NCI-H82 (cell line): Measurements from ENCODE around the gene CD164L2.
A peak's percentile ranks its signal among the peaks of the same experiment; 100 is the strongest.
"Not testable (repeated sequence)": the region's sequence is repeated elsewhere in the genome, so short reads cannot be mapped to it uniquely, and the experiment has no call there.

Source experiments
- DNase-seq: peaks from one replicate; lab custom pipeline; 2025; lab: John Stamatoyannopoulos, UW

The CD164L2 gene

DNA sequence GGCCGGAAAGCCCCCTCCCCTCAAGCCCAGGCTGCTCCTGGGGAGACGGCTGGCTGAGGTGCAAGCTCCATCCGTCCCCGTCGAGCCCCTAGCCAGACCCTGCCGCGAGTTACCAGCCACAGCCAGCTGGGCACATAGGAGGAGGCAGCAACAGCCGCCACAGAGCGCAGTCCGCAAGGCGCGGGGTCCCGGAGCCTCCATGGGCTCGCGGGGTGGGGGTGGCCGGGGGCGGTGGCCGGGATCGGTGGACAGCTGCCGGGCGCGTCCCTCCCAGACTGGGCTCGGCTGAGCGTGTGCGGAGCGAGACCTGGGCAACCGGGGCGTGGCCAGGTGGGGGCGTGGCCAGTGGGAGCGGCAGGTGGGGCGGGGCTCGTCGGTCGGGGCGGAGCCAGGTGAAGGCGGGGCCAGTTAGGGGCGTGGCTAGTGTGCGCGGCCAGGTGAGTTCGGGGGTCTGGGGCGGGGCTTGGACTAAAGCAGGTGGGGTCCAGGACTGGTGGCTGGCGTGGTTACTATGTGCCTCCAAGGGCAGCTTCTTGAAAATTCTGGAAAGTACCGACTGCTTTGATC lies at the start of gene CD164L2:
TSS of gene CD164L2 (minus strand) at position 295 of the 567 bp plus-strand sequence. CDS start at position 201, 94 bp downstream.
- DNase-seq, result peak; percentile 63

DNA sequence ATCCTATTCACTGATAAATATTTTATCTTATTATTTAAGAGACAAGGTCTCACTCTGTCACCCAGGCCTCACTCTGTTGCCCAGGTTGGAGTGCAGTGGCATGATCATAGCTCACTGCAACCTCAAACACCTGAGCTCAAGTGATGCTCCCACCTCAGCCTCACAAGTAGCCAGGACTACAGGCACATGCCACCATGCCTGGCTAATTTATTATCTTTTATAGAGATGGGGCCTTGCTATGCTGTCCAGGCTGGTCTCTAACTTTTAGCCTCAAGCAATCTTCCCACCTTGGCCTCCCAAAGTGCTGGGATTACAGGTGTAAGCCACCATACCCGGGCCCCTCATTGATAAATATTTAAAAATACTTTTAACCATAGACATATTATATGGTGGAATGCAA lies 49.6 kb upstream of the CD164L2 start:
- DNase-seq, result not testable (repeated sequence)

DNA sequence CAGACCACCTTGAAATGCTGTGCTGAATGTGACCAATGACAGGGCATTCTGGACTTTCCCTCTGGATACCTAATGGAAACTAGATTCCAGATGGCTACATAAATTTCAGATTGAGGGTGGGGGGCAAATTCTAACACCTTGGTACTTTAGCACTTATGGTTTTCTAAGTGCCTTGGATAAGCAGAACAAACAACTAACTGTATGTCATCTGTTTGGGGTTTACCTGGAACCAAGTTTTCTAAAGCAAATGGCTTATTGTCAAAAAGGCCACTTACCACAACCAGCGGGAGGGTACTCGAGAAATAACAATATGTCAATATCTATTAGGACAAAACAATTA lies 48.4 kb upstream of the CD164L2 start:
- DNase-seq, result no peak

DNA sequence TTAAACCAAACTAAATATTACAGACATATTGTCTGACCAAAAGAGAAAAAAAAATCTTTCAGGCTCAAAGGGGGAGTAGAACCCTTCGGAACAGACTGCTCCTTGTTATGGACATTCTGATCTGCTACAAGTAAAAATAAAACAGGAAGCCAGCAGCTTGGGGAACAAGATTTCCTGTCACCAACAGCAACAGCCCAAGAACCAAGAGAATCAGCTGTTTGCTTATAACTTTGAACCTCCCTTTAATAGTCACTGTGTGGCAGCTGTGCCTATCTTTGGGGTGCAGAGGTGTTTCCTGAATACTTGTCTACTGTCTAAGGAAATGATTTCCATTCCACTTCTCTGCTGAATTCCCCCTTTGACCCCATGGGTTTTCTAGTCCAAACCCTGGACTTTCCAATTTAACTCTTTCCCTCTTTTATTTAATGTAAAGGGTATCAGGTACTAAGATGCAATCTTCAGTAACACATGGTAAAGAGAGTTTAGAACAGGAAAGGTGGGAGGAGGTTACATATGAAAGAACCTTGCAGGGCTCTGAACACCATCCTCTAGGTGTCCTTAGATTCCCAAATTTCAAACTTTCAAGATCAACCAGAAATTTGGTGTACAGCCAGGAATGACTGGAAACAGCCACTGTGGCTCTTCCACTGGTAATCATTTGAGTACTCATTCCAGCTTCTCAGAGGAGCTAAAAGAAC lies 47.9 kb upstream of the CD164L2 start:
- DNase-seq, result no peak

DNA sequence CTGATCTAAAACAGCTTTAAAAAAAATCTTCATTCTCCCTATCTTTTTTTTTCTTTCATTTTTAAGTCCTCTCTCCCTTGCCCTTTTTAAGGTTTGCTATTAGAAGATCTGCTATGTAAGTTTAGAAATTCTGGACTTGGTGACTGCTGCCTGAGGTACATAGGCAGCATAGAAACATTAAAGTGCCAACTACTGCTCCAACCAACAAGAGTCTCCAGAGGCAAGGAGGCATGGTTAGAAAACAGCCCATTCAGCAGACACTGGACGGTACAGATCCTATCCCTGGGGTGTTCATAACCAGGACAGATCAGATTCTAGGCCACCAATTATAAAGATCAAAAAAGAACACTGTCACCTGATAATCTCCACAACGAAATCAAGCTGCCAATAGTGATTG lies 45.9 kb upstream of the CD164L2 start:
- no peak for DNase-seq

DNA sequence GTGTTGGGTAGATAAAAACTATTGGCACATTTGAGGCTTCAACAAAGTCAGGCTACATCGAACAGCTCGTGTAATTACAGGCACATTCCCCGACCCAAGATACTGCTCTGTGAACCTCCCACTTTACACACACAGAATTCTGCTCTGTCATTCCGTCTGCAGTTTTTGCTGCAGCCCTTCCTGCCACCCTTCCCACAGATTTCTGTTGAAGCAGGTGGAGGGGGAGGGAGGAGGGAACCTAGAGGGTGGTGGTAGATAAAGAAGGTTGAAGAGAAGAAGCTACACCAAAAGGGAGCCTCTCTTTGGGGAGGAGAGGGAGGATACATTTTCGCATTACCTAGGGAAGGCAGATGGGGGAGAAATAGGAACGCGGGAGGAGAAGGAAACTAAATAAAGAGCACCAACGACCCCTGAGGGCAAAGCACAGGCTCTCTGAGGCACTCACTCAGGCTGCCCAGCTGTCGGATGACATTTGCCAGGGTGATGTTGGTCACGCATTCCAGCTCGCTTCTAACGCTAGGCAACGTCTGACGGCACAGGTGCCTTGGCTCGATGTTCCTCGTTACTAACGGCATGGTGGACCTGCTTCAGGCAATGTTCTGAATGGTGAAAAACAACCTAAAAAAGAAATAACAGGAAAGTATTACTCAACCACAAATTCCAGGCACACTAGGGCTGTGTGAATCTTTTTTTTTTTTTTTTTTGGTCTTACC lies 45.3 kb upstream of the CD164L2 start:
- DNase-seq, result no peak

DNA sequence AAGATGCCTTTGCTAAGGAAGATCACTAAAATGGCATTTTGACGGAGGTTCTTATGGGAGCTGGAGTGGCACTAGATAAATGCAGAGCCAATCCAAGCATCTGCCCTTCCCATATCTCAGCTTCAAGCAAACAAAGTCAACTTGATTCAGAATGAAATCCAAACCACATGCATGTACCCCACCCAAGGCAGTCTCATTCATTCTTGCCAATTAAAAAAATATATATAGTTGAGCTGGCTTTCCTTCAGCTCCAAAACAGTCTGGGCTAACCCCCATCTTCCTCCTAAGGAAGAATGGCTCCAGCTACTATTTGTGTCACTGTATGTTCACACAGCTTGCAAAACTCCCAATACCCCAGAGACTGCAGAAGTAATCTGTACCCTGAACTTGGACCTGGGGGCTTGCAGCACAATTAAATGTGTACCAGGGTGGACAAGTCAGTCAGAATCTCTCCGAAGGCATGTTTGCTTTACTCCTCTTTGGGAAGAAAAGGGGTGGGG lies 44.7 kb upstream of the CD164L2 start:
- no peak for DNase-seq

DNA sequence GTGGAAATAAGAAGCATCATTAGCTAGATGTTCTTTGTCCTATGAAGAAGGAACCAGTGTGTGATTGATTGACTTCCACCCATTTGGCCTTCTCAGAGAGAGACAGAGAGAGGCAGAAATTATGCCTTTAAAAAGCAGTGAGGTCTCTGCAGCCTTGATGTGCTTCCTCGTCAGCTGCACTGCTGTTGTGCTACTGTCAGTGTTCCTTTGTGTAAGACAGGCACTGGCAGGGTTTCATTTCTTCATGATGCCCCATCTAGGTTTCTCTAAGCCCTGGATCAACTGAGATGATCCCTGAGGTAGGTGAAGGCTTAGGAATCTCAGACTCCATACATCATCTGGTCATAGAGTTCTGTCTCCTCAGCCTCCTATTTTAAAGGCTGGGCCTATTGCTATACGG lies 44.2 kb upstream of the CD164L2 start:
- peak; percentile 53 for DNase-seq

DNA sequence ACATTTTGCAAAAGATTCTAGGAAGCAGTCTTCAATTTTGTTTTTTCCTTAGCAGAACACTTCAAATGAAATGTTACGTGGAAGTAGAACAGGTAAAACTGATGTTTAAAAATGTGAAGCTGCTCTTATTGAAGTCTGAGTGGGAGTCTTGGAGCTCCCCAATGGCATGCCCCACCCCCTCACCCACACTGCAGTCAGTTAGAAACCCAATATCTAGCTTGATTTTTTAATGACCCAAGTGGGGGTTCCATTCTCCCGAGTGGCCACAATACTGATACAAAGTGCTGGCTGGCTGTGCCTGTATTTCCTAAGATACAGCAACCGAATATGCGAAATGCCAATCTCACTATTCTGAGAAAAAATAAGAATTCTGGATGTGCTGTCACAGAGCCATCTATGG lies 40.6 kb upstream of the CD164L2 start:
- no peak for DNase-seq

DNA sequence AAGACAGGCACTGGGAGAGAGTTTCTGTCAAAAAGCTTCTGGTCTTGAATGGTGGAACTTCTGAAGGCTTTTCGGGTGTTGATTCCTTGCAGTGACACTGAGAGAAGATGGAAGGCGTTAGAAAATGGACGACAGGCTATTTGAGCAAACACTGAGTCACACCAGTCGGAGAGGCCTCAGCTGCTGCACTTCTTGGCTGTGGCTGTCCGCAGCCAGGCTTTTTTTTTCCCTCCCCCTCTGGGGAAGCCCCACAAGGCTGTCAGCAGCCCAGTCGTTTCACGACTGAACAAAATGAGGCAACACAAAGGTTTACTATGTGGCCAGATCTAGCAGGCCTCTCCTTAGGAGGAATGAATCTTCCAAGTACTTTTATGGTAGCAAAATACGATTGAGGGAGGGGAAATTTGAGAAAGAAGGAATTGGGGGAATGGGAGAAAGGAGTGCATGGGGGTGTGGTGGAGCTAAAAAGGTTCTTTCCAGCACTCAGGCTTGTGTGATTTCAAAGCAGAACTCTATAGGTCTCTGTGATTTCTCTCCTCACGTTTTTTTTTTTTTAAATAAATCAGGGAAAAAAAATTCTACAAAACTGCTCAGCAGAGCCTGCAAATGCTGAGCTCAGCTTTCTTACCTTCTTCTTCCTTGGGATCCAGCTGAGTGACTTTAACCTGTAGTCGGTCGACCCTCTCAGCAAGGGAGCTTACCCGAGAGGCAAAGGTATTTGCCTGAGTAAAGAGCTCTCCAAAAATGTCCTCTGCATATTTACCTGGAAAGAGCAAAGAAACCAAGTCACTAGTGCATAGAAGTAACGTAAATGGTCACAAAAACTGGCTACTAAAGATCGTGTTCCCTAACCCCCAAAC lies 35.4 kb upstream of the CD164L2 start:
- DNase-seq, result no peak

DNA sequence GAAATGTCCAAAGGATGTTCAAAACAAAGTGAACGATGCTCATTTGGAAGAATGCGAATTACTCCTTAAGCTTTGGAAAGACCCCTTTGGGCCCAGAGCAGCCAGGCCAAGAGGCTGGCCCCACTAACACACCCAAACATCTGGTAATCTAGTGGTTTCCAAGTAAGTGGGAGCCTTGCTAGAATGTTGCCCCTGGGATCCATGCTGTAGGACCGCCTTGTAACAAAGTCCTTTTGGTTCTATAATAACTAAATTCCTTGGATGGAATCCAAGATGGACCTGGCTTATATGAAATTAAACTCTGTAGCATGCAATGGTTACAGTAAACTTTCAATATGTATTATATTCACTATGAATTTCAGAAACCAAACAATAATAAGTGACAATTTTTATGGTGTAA lies 34.6 kb upstream of the CD164L2 start:
- no peak for DNase-seq

DNA sequence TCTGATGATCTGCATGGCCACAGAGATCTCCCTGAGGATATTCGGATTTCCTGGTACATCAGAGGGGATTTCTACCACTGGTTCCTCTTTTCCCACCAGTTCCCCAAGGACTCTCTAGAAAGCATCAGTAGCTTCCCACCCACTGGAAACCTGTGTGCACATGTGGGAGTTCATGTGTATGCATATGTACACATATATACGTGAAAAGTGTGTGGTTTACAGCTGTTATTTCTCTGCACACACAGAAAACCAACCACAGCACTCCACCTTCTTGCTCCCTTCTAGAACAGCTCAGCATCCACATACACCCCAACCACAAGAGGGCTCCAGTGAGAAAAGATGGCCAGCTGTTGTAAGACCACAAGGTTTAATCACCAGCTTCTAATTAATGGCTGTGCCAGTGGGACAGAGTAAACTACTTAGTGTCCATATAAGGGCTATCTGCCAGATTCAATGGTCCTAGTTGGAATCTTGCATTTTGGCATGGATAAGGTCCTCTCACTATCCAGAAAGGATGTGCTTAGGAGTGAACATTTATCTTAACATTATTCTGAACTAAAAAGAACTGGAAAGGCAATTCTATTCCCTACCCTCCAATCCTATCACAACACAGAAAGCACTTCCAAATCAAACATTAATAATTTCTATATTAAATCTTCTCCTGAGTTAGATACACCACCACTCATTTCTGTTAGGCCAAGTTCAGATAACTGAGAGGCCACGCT lies 33.4 kb upstream of the CD164L2 start:
- DNase-seq, result peak; percentile 94

DNA sequence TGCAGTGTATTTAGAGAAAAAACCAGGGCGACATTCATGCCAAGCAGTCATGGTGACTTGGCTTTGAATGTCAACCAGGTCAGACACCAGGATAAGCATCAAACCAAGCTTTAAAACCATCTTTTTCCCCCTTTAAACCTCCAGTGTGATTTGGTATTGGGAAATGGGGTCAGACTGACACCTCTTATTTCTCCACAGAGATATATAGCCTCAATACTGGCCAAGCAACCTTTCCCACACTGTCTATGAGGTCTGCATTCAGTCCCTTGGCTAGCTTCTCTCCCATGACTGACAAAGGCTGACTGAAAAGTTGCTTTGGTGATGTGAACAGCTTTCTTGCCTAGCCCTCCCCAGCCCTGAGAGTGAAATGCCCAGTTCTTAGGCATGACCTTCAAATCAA lies 31.0 kb upstream of the CD164L2 start:
- DNase-seq, result no peak

DNA sequence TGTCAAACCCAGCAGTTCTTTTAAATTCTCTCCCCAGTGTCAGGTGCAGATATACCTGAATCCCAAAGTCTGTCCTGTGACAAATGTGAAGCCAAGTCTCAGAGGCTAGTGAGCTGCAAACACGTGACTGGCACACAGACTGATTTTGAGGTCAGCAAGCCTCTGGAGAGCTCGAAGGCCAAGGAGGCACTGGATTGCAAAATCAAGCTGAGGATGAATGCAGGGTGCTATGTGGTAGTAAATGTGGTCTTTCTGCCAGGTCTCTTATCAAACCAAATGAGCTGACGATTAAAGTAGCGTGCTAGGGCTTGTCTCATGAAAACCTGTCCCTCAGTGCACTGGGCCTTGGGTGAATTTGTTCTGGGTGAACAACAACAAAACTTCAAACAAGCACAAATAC lies 29.9 kb upstream of the CD164L2 start:
- no peak for DNase-seq

DNA sequence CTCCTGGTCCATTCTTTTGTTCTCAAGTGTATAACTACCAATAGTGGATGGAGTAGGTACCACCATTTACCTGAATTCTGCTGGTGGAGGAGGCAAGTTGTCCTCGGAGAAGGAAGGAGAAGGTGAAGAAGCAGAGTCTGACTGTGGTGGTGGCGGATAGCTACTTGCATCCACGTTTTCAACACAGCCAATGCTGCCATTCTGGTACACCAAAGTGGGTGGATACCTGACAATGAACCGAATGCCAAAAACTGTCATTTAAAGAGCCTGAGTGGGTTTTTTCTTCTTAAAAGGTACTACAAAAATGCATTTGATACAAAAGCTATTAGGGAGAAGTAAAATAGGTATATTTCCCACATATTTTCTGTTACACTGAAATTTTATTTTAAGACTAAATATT lies 29.4 kb upstream of the CD164L2 start:
- DNase-seq, result no peak

DNA sequence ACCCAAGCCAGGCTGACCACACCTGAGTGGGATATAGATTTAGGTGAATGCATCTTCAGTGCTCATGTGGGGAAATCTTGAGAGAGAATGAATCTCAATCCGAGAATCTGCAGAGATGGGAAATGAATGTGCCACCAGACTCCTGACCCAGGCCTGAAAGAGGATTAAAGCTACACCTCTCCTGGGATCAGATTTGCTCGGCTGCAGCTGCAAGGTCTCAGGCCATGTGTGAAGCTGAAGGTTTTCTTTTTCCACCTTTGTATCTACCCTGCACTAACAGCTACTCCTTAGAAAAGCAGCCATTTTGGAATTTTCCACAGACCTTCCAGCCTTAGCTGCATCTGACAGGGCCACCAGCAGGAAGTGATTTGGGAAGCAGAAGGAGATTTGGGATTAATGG lies 27.6 kb upstream of the CD164L2 start:
- DNase-seq, result peak; percentile 85

DNA sequence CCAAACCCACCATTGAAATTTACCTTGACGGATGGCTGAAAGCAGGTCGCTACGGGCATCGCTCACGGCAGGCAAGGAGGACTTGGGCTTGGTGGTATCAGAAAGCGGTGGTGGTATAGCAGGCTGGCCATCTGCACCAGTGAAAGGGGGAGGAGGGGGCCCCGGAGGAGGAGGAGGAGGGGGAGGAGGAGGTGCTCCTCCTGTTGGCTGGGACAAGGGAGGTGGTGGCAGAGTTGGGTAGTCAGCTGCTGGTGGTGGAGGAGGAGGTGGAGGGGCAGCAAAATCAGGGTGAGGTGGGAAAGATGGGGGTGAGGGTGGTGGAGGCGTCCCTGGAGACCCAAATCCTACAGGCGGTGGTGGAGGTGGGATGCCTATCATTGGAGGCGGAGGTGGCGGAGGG lies 26.5 kb upstream of the CD164L2 start:
- no peak for DNase-seq

DNA sequence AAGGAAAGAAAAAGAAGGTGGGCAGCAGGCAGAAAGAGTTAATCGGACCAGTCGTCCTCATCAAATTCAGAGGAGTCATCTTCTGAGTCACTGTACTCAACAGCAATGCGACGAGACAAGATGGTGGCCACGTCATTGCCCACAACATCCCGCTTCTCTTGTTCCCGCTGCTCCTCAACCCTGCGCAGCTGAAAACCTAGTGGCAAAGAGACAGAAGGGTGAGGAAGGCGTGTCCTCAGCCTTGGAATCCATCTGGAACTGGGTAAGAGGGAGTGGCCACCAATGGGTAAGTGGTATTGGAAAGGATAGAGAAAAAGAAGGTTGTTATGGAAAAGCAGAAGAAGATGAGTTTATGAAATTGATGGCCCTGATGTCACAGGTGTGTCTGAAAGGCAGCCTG lies 25.0 kb upstream of the CD164L2 start:
- no peak for DNase-seq

DNA sequence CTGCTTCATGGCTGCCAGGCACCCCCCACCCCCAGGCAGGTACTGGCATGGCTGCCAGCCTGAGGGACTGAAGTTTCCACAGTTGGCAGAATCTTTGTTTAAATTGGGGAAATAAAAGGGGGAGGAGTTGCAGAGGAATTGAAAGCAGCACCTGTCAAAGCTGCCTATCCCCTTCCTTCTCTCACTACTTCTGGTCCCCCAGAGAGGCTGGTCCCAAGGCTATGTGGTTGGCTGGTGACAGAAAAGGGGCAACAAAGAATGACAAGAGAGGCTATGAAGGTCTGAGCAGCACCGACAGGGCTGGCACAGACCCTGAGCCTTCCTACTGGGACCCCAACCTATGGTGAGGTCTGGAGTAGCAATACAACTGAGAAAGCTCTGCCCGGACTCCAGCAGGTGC lies 23.7 kb upstream of the CD164L2 start:
- DNase-seq, result not testable (repeated sequence)

DNA sequence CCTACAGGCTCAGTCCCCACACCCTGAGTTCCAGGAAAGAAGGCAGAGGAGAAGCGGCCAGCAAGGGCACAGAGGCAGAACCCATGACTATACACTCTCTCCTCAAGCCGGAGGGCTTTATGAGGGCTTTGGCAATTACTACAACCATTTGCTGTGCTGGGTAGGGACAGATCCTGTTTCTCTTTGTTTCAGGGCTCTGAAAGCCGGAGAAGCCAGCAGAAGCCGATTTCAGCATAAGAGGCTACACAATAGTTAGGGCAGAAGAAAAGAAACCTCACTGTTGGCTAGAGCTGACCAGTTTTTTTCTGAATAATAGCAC lies 23.2 kb upstream of the CD164L2 start:
- no peak for DNase-seq

DNA sequence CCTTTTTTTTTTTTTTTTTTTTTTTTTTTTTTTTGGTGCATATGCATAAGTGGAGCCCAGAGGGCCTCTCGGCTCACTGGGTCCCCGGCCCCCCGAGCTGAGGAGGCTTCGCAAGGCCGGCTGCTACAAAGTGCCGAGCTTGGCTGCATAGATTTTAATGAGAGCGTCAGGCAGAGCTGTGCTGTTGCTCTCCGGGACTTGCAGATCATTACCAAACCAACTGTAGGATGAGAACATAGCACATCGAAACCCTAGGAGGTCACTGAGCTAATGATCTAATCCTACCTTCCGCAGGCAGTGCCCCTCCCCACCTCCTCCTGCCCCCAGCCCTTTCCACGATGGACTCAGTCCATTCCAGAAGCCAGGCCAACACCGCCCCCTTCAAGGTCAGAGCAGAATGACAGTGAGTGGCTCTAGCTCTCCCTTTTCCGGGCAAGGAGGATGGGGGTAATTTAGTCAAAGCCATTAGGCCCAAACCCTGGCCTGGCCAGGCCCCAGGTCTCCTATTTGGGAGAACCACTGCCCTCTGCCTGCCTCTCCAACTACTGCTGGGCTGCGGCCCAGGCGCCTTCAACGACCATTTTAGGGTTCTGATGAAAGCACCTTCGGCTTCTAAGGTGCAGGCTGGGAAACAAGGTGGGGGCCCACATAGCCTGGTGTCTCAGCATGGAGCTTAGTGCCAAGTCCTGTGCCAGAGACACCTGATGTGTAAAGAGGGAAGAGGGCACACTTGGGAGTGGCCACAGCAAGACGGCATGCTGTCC lies 22.6 kb upstream of the CD164L2 start:
- DNase-seq, result not testable (repeated sequence)
